Measurements from ENCODE around the gene TAF9B. TPM values are rescaled to one million over a fixed set of nuclear protein-coding genes. Genes with fewer than 3 reads are reported as not detected.
A peak's percentile ranks its signal among the peaks of the same experiment; 100 is the strongest.
"Not testable (repeated sequence)": the region's sequence is repeated elsewhere in the genome, so short reads cannot be mapped to it uniquely, and the experiment has no call there.

TAF9B gene
- total RNA-seq, 1 experiment from 2014 or later: 43.0 TPM

DNA sequence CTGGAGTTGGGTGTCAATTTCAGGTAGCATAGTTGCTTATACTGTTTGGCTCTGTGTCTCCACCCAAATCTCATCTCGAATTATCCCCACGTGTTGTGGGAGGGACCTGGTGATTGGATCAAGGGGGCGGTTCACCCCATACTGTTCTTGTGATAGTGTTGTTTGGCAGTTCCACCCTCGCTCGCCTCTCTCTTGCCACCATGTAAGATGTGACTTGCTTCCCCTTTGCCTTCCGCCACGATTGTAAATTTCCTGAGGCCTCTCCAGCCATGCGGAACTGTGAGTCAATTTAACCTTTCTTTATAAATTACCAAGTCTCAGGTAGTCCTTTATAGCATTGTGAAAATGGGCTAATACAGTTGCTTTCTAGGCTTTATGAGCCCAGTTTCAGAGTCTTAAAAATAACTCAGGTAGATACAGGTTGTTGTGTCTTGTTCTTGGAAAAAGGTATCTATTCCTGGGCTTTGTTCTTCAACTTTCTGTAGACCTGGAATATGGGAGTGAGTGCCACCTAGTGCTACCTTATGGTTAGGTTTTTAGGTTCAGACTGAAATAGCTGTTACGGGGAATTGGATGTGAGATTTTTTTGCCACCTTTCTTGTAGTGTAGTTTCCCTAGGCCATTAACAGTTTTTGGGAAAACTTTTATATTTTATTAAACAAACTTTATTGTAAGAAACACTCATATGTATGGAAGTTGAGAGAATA is 19.8 kb downstream of the TAF9B start:
- peak; percentile 23 for DNase-seq (ENCODE audit: low spot score)
- in situ Hi-C loops (cut with HindIII; ENCODE audit: low sequenced_read_pairs): no loop called here

DNA sequence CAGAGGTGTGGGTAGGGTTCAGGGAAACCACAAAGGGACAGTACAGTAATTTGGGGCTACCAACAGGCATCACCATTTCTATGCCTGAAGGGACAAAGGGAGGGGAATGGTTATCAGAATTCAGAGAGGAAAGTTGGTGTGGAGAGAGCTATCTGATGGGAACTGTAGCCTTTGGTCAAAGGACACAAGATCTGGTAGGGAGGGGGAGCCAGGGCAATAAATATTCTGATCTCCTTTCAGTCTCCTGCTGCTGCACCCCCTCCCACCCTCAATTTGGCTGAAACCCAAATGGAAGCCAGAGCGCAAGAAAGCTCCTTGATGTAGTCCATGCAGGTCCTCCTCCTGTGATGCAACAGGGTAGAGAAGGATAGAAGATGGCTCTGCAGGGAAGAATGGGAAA is 20.8 kb downstream of the TAF9B start:
- no peak for DNase-seq (ENCODE audit: low spot score)
- in situ Hi-C loops (cut with HindIII; ENCODE audit: low sequenced_read_pairs): no loop called here

DNA sequence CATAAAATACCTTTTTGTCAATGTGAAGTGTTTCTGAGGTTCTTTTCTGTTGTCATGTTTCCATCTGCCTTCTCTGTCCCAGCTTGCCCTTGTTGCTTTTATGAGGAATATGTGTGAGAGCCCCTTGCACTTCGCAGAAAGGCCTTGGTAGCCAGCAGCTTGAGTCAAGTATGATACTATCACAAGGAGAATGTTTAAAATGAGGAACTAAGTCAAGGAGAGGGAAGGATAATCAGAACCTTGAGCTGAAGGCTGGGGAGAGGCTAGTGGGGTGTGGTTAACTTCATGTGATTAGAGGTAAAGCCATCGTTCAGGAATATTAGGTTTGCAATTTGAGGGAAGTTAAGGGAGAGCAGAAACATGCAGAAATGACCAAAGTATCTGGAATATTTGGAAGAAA is 22.7 kb downstream of the TAF9B start:
- no peak for DNase-seq (ENCODE audit: low spot score)
- in situ Hi-C loops (cut with HindIII; ENCODE audit: low sequenced_read_pairs): no loop called here

DNA sequence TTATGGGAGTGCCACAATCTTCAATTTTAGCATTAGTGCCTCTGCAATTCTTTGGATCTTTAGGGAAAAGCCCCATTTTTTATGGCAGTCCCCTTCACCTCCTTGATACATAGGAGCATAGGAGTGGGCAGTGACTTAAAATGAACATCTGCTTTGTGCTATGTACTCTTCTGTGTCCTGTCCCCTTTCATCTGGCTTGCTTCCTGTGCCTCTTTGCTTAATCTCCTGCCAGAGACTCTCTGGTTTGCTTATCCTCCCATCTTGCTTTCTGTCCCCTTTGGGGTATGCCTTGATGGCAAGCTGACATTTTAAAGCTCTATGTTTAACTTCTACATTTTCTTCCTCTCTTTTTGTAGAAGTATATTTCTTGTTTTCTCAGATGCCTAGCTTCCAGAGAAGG is 23.1 kb downstream of the TAF9B start:
- in situ Hi-C loops (cut with HindIII; ENCODE audit: low sequenced_read_pairs): no loop called here
- no peak for DNase-seq (ENCODE audit: low spot score)

DNA sequence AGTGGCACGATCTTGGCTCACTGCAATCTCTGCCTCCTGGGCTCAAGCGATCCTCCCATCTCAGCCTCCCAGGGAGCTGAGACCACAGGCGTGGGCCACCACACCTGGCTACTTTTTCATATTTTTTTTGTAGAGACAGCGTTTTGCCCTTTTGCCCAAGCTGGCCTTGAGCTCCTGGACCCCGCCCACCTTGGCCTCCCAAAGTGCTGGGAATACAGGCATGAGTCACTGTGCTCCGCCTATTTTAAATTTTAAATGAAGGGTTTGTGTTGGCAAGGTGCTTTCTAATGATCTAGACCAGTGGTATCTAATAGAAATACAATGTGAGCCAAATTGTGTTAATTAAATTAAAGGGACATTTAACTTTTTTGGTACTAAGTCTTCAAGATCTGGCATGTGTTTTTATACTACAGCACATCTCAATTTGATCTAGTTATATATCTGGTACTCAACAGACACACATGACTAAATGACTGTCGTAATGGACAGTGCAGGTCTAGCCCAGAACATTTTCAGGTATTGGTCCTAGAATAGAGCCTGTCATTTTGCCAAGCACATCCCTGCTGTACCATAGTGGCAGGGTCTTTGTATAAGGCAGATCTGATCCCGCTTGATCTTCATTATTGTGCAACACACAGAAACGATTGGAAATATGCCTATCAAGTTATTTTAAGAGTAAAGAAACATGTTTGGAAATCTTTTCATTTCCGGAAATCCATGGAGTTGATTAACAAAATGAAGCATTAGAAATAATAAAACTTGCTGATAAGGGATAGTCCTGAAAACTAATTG is 28.1 kb downstream of the TAF9B start:
- in situ Hi-C loops (cut with HindIII; ENCODE audit: low sequenced_read_pairs): no loop called here

DNA sequence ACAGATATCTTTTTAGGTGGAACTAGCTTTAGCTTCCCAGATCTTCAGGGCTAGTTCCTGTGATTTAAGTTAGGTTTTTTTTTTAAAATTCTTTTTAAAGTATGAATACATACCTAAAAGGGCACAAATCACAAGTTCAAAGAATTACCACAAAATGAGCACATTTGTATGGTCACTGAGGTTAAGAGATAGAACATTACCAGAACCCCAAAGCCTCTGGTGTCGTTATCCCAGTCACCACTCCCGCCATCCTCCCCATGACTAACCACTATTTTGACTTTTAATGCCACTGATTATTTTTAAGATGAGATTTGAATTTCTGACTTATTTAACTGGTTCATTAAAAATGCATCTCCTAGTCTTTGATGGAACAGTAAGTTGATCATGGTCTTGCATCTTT is 30.0 kb downstream of the TAF9B start:
- in situ Hi-C loops (cut with HindIII; ENCODE audit: low sequenced_read_pairs): no loop called here
- DNase-seq (ENCODE audit: low spot score): no peak

More for the DNA sequence above, 28.1 kb downstream of the TAF9B start:
- DNase-seq (ENCODE audit: low spot score): no peak

DNA sequence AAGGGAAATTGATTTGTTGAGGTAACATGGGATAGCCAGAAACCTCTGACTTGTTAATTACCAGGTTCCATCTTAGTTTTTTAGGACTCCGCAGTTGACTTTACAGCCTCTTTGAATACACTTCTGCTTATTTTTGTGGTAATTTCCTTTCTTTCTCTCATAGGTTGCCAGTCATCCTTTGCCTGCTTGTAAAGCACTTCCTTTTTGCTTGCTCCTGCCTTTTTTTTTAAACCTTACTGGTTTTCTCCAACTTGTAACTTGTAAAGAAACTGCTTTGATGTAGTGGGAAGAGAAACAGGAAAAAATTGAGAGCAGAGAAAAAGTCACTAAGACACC is 32.8 kb downstream of the TAF9B start:
- DNase-seq (ENCODE audit: low spot score): no peak
- in situ Hi-C loops (cut with HindIII; ENCODE audit: low sequenced_read_pairs): no loop called here

DNA sequence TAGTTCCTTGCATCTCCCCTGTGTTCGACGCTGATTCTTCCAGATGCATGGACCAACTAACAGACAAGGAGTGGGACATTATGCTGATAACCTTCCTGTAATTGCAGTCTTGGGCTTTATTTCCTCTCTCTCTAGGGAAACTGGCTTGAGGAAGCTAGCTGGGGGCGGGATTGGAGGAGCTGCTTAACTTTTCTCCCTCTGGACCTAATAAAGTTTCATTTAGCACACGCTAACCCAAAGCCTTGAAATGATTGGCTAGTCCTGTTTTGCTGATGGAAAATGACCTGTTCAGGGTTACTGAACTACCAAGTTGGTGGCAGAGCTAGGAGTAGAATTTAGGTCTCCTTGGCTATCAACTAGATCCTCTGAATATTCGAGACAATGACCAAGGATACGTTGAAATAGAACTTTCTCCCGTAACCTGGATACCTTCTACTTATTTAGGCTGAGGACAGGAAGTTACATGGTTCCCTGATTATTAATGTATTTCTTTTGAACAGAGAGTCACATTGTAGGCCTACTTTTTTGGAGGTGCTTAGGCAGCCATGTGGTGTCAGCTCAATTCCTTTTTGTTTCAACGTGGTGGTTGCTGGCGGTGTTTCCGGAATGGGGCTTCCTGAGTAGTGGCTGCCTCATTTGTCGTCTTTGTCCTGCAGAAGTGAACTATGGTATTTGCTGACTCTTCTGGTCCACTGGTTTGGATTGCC is 33.4 kb downstream of the TAF9B start:
- no peak for DNase-seq (ENCODE audit: low spot score)
- in situ Hi-C loops (cut with HindIII; ENCODE audit: low sequenced_read_pairs): no loop called here

DNA sequence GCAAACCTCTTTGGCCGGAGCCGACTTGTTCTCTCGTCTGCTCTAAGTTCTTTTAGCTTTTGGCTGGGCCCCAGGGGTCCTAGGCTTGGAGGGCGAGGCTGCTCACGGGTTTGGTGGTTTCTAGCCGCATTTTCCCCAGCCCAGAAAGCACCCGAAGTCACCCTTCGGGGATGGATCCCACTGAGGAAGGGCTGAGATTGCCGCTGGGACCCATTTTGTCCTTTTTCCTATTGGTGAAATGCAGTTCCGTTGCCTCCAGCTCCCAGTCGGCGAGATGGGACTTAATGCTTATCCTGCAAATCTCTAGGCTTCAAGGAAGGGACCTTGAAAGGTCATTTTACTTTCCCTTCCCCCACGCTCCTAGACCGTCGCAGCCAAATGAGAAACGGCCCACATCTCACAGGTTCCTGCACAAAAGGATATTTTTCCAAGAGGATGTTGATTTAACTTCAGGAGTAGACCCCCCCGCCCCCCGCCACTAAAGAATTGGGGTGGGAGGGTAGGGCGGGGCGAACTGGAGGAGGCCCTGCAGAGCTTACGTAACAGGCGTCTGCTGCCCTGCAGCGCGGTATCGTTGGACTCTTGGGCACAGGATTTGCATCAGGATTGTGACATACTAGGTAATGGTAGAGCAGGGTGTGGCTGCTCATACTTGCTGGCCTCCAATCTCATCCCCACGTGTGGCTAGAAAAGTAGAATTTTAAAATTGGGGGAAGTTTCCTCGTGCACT is 34.8 kb downstream of the TAF9B start:
- in situ Hi-C loops (cut with HindIII; ENCODE audit: low sequenced_read_pairs): no loop called here

DNA sequence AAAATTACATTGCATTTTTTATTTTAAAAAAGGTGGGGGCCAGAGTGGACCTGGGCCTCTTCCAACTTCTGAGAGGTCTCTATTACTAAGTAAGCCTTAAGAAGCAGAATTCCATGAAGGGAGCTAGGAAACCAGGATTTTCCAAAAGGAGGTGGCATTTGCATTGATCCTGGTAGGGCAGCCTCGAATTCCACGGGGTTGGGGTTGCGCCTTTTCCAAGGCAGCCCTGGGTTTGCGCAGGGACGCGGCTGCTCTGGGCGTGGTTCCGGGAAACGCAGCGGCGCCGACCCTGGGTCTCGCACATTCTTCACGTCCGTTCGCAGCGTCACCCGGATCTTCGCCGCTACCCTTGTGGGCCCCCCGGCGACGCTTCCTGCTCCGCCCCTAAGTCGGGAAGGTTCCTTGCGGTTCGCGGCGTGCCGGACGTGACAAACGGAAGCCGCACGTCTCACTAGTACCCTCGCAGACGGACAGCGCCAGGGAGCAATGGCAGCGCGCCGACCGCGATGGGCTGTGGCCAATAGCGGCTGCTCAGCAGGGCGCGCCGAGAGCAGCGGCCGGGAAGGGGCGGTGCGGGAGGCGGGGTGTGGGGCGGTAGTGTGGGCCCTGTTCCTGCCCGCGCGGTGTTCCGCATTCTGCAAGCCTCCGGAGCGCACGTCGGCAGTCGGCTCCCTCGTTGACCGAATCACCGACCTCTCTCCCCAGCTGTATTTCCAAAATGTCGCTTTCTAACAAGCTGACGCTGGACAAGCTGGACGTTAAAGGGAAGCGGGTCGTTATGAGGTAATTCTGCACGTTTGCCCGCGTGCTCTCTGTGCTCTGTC is 35.6 kb downstream of the TAF9B start, which contains the start of gene PGK1:
Gene PGK1, plus strand, starts transcription at position 626 of the 824 bp plus-strand sequence. Its CDS starts 93 bp downstream, at position 719.
- in situ Hi-C loops (cut with HindIII; ENCODE audit: low sequenced_read_pairs): no loop called here
- peak; percentile 91 for DNase-seq (ENCODE audit: low spot score)

More for the DNA sequence above, 34.8 kb downstream of the TAF9B start:
- DNase-seq (ENCODE audit: low spot score): peak; percentile 58

DNA sequence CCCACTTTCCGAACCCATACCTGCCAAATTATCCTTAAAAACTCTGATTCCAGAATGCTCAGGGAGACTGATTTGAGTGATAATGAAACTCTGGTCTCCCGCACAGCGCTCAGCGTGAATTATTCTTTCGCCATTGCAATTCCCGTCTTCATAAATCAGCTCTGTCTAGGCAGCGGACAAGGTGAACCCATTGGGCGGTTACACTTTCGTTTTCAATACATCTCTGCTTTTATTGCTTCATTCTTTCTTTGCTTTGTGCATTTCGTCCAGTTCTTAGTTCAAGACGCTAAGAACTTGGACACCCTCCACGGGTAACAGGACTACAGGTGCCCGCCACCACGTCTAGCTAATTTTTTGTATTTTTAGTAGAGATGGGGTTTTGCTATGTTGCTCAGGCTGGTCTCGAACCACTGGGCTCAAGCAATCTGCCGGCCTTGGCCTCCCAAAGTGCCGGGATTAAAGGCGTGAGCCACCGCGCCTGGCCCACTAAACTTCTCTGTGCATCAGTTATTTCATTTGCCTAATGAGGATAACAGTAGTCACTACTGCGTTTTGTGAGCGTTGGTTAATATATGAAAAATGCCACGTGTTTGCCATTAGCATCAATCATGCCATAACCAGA is 36.3 kb downstream of the TAF9B start:
- DNase-seq (ENCODE audit: low spot score): no peak
- in situ Hi-C loops (cut with HindIII; ENCODE audit: low sequenced_read_pairs): no loop called here

DNA sequence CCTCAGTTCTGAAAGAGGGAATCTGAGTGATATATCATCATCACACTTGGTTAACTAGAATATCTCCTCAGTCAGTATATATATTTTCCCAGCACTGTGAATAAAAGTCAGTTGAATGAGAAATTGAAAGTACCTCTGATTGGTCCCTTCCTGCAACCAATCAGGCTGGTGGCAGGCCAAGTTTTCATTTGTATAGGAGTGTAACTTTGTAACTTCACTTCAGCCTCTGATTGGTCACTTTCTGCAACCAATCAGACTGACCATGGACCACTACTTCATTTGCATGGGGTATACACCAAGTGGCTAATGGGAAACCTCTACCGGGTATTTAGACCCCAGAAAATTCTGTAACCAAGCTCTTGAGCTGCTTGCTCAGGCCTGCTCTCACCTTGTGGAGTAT is 37.4 kb downstream of the TAF9B start:
- no peak for DNase-seq (ENCODE audit: low spot score)
- in situ Hi-C loops (cut with HindIII; ENCODE audit: low sequenced_read_pairs): no loop called here

DNA sequence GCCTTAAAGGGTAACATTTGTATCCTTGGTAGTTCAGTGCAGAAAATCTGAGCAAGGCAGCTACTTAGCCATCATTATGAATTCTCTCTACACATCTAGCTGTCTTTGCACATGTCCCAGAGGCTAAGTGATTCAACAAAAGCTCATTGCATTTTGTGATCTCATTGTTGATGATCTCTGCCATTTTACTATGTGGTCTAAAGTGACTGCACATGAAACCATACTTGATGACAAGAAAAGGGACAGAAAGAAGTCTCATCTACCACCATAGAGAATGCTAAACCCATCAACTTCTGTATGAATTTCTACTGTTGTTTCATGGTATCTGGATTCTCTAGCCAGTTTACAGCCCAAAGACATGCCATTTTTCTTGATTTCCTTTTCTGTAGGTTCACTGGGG is 41.3 kb downstream of the TAF9B start:
- in situ Hi-C loops (cut with HindIII; ENCODE audit: low sequenced_read_pairs): no loop called here

DNA sequence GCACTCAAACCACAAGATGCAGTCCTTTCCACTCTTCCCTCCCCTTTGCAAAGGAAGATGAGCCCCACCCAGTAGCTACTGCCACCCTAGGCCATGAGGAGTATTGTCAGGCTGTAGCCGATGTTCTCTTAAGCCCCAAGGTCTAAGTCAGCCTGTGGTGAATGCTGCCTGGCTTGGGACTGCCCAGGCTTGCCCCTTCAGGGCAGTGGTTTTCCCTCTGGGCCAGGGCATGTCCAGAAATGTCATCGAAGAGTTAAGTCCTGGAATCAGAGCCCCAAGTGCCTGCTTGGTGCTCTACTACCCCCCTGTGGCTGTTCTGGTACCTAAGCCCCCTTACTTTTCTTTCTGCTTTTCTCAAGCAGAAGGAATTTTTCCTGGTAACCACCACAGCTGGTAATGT is 47.2 kb downstream of the TAF9B start:
- DNase-seq (ENCODE audit: low spot score): no peak
- in situ Hi-C loops (cut with HindIII; ENCODE audit: low sequenced_read_pairs): no loop called here

More for the DNA sequence above, 41.3 kb downstream of the TAF9B start:
- no peak for DNase-seq (ENCODE audit: low spot score)

DNA sequence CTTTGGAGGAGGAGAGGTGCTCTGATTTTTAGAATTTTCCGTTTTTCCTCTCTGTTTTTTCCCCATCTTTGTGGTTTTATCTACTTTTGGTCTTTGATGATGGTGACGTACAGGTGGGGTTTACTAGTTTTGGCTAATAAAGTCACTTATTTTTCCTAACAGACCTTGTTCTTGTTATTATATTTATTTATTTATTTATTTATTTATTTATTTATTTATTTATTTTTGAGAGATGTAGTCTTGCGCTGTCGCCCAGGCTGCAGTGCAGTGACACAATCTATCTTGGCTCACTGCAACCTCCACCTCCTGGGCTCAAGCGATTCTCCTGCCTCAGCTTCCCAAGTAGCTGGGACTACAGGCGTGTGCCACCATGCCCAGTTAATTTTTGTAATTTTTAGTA is 58.0 kb downstream of the TAF9B start:
- in situ Hi-C loops (cut with HindIII; ENCODE audit: low sequenced_read_pairs); DNase-seq (ENCODE audit: low spot score): not testable (repeated sequence)
